Keratinocyte (primary cell): ENCODE results near the gene ZEB2. TPM values are rescaled to one million over a fixed set of nuclear protein-coding genes. Genes with fewer than 3 reads are reported as not detected.

ENCODE experiments used
- DNase-seq: peaks from one replicate; pipeline ENCODE4 v3.0.0-alpha.2; 2011; ENCODE audit warnings: low read depth, missing footprints, low spot score
- FAIRE-seq: peaks from 2 replicates; lab custom pipeline; 2011; peaks lifted over from hg19 to GRCh38; lab: Jason Lieb, UNC
- H2AFZ ChIP-seq: 2 replicates; pipeline ENCODE4 v1.6.0; 2012; ENCODE audit warnings: low read length, control low read depth, inconsistent platforms; ENCODE audit not compliant: control insufficient read depth
- H3K27ac ChIP-seq: 2 replicates; pipeline ENCODE4 v1.5.1; 2011; ENCODE audit warnings: low read length; ENCODE audit not compliant: control insufficient read depth, insufficient read depth
- H3K27me3 ChIP-seq: 3 replicates; pipeline ENCODE4 v1.6.0; 2011; ENCODE audit warnings: low read length; ENCODE audit not compliant: control insufficient read depth, insufficient read depth; ENCODE audit errors: extremely low read depth
- H3K36me3 ChIP-seq, 2 experiments: 2 replicates in 1 of 2; 3 replicates in 1 of 2; pipeline ENCODE4 v1.5.1; 2011; ENCODE audit warnings: low read length in 2 of 2, mild to moderate bottlenecking in 1 of 2; ENCODE audit not compliant: control insufficient read depth in 2 of 2, insufficient read depth in 2 of 2; ENCODE audit errors: extremely low read depth in 1 of 2
- H3K4me1 ChIP-seq: 3 replicates; pipeline ENCODE4 v1.5.1; 2011; ENCODE audit warnings: low read length; ENCODE audit not compliant: control insufficient read depth, insufficient read depth; ENCODE audit errors: extremely low read depth
- H3K4me2 ChIP-seq: 3 replicates; pipeline ENCODE4 v1.6.0; 2011; ENCODE audit warnings: low read depth, low read length; ENCODE audit not compliant: control insufficient read depth, insufficient read depth; ENCODE audit errors: extremely low read depth
- H3K4me3 ChIP-seq, 3 experiments: fragments of 200-600 bp in 1 of 3; sonication (generic) in 1 of 3; 2 replicates in 2 of 3; 3 replicates in 1 of 3; pipeline ENCODE4 v1.5.1; 2011 to 2016; ENCODE audit warnings: low read length in 3 of 3, mild to moderate bottlenecking in 3 of 3, control low read depth in 2 of 3, inconsistent platforms in 1 of 3, low read depth in 1 of 3, mixed read lengths in 1 of 3, mixed run types in 1 of 3, moderate library complexity in 1 of 3; ENCODE audit not compliant: control insufficient read depth in 2 of 3, insufficient read depth in 2 of 3; ENCODE audit errors: extremely low read depth in 1 of 3
- H3K79me2 ChIP-seq: 2 replicates; pipeline ENCODE4 v1.6.0; 2012; ENCODE audit warnings: low read length; ENCODE audit not compliant: control insufficient read depth, insufficient read depth
- H3K9ac ChIP-seq: 3 replicates; pipeline ENCODE4 v1.6.0; 2011; ENCODE audit warnings: low read length; ENCODE audit not compliant: control insufficient read depth, insufficient read depth; ENCODE audit errors: extremely low read depth
- H3K9me1 ChIP-seq: 3 replicates; pipeline ENCODE4 v1.6.0; 2011; ENCODE audit warnings: low read length; ENCODE audit not compliant: control insufficient read depth, insufficient read depth; ENCODE audit errors: extremely low read depth
- H3K9me3 ChIP-seq: 2 replicates; pipeline ENCODE4 v1.5.1; 2012; ENCODE audit warnings: low read depth, low read length; ENCODE audit not compliant: control insufficient read depth
- H4K20me1 ChIP-seq: 3 replicates; pipeline ENCODE4 v1.6.0; 2011; ENCODE audit warnings: low read length; ENCODE audit not compliant: control insufficient read depth, insufficient read depth; ENCODE audit errors: extremely low read depth
- EZH2 ChIP-seq: IDR thresholded peaks from one replicate; pipeline ENCODE4 v1.6.1; 2012; ENCODE audit warnings: inconsistent platforms, mild to moderate bottlenecking, low read length, moderate library complexity
- dilution Hi-C: fragments of 300-500 bp; cut with MboI; formaldehyde crosslinking; loops from one replicate; pipeline ENCODE4 v1.7.0; 2020; ENCODE audit warnings: low sequenced_read_pairs; ENCODE audit not compliant: extremely low pct_ligation_motif_present
- polyA plus RNA-seq, 5 experiments: library from polyadenylated mRNA; depleted of rRNA in 3 of 5; stranded (reverse) in 3 of 5; stranded (forward) in 1 of 5; unstranded in 1 of 5; fragments of >200 nt; gene quantifications; 1 replicate in 1 of 5; 2 replicates in 3 of 5; 3 replicates in 1 of 5; pipeline versions ENCODE4 v1.2.1 to v1.2.3, GENCODE V29; 2011 to 2012; ENCODE audit warnings: missing spikeins in 2 of 5, low read depth in 1 of 5, low replicate concordance in 1 of 5
- TF ChIP-seq, protein P1 (sequence below), 3 experiments: IDR thresholded peaks in 1 of 3; conservative IDR thresholded peaks in 1 of 3; optimal IDR thresholded peaks in 1 of 3; 2 replicates in 2 of 3; 3 replicates in 1 of 3; pipeline versions ENCODE3 to v1.5.1; 2011; ENCODE audit warnings: low read length in 3 of 3, mild to moderate bottlenecking in 3 of 3, moderate library complexity in 2 of 3, control low read depth in 1 of 3, inconsistent platforms in 1 of 3; ENCODE audit not compliant: insufficient read depth in 2 of 3; ENCODE audit errors: extremely low read depth in 1 of 3

Gene ZEB2
- polyA plus RNA-seq, 1 donor (not counting 4 experiments of a cell fraction or from before 2014, with no cell fraction given), result 0.12 TPM

DNA sequence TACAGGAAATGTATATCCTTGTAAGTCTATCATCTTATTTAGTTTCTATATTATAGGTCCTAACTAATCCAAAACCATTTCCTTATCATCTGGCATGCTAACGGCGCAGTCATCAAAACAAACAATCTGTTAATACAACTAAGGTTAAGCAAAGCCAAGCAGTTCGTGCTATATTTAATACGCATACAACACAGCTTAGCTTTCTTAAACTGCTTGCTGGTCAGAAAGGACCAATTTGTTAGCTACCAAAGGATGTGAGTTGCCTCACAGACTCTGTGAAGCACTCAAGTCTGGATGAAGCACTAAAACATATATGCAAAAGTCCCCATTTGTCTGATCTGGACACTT is 67.0 kb downstream of the ZEB2 start:
- Histone ChIP-seq H3K27ac (no peak overlapping the region), H3K27me3 (no peaks in the 10 kb centered on the region), H3K36me3 (no peaks in the 10 kb centered on the region), H2AFZ (no peak overlapping the region), H4K20me1 (no peaks in the 10 kb centered on the region), H3K4me2 (no peak overlapping the region), H3K9me1 (no peaks in the 10 kb centered on the region), H3K9me3 (no peaks in the 10 kb centered on the region), H3K79me2 (no peaks in the 10 kb centered on the region), H3K9ac (no peak overlapping the region), H3K4me1 (no peaks in the 10 kb centered on the region), H3K4me3 (no peak overlapping the region)
- TF ChIP-seq, protein P1, sequence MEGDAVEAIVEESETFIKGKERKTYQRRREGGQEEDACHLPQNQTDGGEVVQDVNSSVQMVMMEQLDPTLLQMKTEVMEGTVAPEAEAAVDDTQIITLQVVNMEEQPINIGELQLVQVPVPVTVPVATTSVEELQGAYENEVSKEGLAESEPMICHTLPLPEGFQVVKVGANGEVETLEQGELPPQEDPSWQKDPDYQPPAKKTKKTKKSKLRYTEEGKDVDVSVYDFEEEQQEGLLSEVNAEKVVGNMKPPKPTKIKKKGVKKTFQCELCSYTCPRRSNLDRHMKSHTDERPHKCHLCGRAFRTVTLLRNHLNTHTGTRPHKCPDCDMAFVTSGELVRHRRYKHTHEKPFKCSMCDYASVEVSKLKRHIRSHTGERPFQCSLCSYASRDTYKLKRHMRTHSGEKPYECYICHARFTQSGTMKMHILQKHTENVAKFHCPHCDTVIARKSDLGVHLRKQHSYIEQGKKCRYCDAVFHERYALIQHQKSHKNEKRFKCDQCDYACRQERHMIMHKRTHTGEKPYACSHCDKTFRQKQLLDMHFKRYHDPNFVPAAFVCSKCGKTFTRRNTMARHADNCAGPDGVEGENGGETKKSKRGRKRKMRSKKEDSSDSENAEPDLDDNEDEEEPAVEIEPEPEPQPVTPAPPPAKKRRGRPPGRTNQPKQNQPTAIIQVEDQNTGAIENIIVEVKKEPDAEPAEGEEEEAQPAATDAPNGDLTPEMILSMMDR (optimal IDR thresholded peaks at IDR 0.05 in 1 of 3, IDR thresholded peaks at IDR 0.05 in 1 of 3, conservative IDR thresholded peaks at IDR 0.05 in 1 of 3; ENCODE audit: extremely low read depth in 1 of 3, insufficient read depth in 2 of 3, low read length in 3 of 3), result no peak
- no peak for TF ChIP-seq EZH2
- no peak for FAIRE-seq
- dilution Hi-C loops, result no loop called here
- DNase-seq, result no peak

DNA sequence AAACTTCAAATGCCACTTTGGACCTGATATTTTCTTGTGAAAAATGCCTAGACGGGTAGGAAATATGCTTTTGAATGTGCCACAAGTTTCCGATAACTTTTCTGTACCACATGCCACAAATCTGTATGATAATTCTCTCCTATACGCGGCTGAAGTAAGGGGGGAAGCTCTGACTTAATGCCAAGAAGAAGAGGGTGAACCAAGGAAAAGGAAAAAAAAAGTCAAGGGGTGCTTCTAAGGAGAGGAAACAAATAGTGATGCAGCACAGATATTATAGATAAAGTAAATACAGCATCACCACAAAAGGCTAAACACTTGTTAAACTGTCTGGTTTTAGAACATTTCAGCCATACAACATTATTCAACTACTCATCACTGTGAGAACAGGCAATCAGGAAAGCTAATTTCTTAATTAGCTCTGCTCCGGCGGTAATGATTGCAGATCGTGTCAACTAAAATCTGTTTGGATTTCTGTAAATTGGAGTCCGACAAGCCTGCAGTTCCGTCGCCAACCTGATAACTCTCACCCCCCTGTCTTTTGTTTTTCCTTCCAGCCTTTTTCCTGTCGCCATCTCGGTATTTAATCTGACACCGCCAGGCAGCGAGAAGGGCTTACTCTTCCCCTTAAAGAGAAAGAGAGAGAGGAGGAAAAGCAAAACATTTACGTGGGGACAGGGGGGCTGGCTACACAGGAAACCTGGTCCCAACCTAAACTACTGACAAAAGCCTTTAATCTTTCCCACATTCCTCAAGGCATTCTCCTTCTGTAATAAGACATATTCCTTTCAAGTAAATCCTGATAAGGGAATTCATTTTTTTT is 67.5 kb downstream of the ZEB2 start:
- no peak overlapping the region for H3K27ac ChIP-seq
- H3K4me3 ChIP-seq, result no peak overlapping the region
- H3K36me3 ChIP-seq, result no peaks in the 10 kb centered on the region
- H3K9ac ChIP-seq, result no peak overlapping the region
- dilution Hi-C loops, result no loop called here
- H3K4me1 ChIP-seq, result no peaks in the 10 kb centered on the region
- no peak for DNase-seq
- no peaks in the 10 kb centered on the region for H3K9me3 ChIP-seq
- H3K79me2 ChIP-seq, result no peaks in the 10 kb centered on the region
- no peaks in the 10 kb centered on the region for H3K27me3 ChIP-seq
- H2AFZ ChIP-seq, result peak overlapping the region; percentile 60
- no peaks in the 10 kb centered on the region for H3K9me1 ChIP-seq
- TF ChIP-seq, protein P1 (optimal IDR thresholded peaks at IDR 0.05 in 1 of 3, IDR thresholded peaks at IDR 0.05 in 1 of 3, conservative IDR thresholded peaks at IDR 0.05 in 1 of 3; ENCODE audit: extremely low read depth in 1 of 3, insufficient read depth in 2 of 3, low read length in 3 of 3), result peak in 1 of 3 experiments; percentile 15
- no peak for TF ChIP-seq EZH2
- H3K4me2 ChIP-seq, result peak overlapping the region; percentile 20
- H4K20me1 ChIP-seq, result no peaks in the 10 kb centered on the region
- FAIRE-seq, result peak; percentile 17
